HG02759 (cell line): ENCODE data around the gene GRIN2A.

ENCODE experiments used
- ATAC-seq: cut with Tn5 transposase; IDR thresholded peaks from one replicate; pipeline ENCODE4 v1.9.1; 2021; ENCODE audit warnings: mild to moderate bottlenecking, moderate library complexity; ENCODE audit not compliant: unreplicated experiment

GRIN2A gene

DNA sequence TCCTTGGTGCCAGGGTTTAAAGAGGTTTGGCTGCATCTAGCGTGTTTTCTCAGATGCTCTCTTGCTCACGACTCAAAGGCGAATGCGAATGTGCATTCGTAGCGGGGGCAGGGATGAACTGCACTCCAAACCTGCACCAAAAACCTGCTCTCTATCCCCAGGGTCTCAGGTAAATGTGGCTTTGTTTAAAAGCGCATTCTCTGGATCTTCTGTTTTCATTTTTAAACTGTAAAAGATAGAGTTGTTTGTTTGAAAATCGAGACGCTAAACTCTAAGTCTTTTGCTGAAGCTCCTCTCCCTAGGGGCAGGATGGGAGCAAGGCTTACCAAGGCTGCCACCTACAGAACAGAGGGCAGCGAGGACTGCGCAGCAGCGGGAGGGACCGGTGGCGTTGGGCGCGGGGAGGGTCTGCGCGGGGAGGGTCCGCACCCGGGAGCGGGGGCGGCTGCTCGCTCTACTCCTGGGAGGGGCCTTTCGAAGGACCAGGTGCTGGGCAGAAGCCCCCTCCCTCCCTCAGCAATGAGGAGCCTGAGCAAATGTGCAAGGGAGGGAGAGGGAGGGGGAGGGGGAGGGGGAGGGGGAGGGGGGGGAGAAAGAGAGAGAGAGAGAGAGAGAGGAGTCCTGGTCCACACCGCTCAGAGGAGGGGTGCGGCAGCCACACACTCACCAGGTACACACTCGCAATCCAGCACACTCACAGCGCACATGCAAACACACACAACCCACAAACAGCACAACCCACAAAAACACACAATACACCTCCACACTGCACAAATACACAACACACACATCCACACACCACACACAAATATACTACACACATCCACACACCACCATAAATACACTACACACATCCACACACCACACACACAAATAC, 142.8 kb downstream of the GRIN2A start:
- ATAC-seq: no peak

DNA sequence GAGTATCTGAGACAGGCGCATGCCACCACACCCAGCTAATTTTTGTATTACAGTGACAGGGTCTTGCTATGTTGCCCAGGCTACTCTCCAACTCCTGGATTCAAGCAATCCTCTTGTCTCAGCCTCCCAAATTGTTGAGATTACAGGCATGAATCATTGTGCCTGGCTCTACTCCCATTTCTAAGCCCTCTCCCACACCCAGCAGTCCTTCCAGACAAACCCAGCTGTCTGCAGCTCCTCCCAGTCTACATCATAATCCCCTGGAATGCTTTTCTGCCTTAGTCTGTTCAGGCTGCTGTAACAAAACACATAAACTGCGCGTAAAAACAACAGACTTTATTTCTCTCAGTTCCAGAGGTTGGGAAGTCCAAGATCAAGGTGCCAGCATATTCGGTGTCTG, 144.5 kb downstream of the GRIN2A start:
- no peak for ATAC-seq

DNA sequence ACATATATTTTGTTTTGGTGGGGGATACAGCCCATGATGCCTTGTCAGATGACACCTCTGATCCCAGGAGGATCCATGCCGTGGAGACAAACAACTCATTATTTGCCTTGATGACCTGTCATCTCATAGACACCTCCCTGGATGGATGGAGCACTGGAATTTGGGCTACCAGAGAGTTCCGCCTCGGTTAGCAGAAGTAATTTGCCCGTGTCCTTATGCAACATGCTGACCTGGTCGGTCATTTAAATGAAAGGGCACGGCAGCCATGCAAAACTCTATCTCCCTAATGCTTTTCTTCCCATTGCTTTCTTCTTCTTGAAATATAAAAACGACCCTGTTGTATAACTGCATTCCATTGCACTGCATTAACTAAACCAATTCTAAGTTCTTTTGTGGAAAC, 145.3 kb downstream of the GRIN2A start:
- ATAC-seq: no peak

DNA sequence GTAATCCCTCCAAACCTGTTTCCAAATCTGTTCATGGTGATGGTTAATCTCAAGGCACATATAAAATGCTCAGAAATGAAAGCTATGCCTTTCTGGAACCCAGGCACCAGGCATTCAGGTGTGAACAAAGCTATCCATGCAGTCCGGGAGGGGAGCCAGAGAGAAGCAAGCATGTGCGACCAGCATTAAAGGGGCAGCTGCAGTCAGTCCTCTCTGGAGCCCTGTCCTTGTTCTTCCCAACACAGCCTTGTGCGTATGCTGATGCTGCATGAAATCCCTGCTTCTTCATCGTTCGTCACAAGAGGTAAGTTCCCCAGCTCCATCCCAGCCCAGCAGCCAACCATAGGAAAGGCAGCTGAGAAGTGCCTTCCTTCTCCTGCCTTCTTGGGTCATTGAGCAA, 148.7 kb downstream of the GRIN2A start:
- no peak for ATAC-seq

DNA sequence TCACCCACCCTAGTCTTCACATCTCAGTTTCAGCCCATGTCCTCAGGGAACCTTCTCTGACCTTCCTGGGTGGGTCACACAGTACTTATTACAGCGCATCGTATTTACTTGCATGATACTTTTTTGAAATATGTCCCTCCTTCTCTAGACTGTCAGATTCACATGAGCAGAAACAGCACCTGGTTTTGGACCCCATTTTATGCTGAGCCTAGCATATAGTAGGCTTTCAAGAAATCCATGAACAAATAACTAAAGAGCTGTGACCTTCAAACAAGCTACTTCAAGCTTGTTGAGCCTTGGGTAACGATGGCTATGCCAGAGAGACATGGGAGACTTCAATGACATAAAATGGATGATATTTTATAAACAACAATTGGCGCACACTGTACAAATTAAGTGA, 150.3 kb downstream of the GRIN2A start:
- no peak for ATAC-seq

DNA sequence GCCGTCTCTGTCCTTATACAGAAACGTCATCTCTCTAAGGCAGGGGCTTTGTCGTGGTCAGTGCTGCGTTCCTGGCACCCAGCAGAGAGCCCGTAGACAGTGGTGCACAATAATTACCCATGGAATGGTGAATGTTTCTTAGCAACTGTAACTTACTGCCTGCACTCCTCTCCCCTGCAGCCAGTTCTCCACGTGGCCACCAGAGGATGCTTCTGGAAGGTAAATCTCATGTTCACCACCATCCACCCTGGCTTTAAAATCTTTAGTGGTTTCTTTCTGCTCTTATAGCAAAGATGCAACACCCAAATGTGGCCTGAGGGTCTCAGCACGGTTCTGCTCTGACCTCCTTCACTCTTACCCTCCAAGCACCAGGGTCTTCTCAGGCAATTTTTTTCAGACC, 150.8 kb downstream of the GRIN2A start:
- no peak for ATAC-seq

DNA sequence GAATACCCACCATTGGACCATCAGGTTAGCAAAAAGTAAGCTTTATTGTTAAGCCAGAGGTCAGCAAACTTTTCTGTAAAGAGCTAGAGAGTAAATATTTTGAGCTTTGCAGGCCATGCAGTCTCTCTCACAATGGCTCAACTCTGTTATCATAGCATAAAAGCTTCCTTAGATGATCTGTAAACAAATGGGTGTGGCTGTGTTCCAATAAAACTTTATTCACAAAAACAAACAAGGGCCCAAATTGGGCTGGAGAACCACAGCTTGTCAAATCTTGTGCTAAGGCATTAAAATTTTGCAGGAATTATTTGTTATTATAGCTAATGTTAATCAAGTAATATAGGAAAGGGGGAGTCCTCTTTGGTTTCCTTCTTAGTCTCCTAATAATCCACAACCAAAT, 153.6 kb downstream of the GRIN2A start:
- ATAC-seq: no peak

DNA sequence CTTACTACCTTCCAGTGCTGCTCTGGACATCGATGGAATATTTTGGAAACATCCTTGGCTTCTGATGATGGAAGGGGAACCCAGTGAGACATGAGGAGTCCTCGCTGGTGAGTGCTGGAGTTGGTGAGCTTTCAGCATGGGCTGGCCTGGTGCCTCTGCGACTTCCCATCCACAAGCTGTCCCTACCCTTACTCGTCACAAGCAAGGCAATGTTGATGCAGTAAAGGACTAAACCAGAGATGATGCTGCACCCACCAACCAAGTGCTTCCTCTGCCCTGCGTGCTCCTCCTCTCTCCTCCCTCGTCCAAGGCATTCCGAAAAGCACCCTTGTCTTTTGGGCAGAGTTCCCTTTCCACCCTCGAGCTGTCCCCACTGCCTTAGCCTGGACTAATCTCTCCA, 154.7 kb downstream of the GRIN2A start:
- no peak for ATAC-seq

DNA sequence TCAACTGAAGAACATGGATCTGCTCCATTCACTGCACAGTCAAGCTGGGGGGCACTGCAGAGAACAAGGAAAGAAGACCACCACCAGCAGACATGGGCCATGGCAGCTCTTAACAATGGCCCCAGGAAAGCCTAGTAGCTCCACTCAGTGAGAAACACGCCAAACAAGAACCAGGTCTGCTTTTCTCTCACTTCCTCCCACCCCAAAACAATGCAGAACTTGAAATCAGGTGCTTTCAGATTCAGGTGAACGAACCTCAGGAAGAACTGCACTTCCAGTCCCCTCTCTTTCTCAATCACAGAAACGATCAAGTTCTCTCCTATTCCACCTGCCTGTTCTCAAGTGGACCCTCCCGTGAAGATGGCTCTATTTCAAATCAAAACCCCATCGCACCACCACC, 155.6 kb downstream of the GRIN2A start:
- no peak for ATAC-seq

DNA sequence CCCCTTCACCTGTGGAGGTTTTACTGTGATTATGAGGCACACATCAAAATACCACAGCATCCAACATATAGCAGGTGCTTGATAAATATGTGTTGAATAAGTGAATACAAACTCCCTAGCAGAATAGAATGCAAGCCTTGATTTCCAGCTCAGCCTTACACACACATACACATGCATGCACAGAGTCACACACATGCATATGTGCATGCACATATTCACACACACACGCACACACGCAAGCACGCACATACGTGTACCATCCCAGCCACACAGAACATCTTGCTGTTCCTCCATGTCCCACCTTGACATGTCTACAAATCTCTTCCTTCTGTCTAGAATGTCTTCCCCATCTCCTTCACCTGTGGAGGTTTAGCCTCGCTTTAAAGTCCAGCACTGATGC, 160.1 kb downstream of the GRIN2A start:
- ATAC-seq: no peak

DNA sequence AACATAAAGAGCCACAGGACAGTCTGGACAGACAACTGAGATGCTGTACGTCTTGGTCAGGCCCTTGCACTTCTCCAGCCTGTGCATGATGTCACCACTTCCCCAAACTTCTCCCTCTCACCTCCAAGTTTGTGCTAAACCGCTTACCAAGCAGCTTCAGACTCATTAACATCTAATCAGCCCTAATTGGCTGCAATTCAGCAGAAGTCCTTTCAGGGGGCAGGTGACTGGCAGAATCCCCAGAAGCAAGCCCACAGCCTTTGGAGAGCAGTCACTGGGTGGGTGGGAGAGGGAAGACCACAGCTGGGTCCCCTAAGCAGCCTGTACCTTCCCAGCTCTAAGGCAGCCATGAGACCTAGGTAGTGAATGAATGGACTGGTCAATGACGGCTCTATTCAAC, 161.4 kb downstream of the GRIN2A start:
- ATAC-seq: no peak

DNA sequence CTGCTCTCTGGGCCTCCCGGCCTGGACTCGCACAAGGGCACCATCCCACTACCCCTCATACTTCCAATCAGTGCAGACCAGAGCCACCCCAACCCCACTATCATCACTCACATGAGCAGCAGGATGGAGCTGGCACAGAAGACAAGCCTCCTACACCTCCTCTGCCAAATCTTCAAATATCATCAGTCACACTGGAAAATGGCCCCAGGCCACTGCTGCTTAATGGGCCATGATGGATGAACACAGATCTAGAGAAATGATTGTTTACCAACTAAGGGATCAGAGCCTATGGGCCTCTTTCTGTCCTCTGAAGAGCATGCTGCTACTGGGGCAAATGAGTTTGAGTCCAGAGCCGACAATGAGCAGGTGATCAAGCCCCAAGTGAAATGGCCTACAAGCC, 165.5 kb downstream of the GRIN2A start:
- no peak for ATAC-seq

DNA sequence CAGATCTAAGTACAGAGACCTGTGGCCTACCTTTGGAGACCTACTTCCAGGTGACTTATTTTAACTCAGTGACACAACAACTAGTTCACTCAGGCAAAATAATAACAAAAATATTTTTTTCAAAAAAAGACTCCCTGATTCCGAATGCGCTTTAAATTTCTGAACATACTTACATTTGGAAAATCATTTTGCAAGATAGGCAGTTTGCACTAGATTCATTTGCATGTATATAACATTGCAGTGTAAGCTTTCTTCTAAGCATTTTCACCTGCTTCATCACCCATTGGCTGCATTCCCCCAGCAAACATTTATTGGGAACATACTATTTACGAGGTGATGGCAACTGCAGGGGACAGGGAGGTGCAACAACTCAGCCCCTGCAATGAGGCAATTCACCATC, 166.8 kb downstream of the GRIN2A start:
- no peak for ATAC-seq

DNA sequence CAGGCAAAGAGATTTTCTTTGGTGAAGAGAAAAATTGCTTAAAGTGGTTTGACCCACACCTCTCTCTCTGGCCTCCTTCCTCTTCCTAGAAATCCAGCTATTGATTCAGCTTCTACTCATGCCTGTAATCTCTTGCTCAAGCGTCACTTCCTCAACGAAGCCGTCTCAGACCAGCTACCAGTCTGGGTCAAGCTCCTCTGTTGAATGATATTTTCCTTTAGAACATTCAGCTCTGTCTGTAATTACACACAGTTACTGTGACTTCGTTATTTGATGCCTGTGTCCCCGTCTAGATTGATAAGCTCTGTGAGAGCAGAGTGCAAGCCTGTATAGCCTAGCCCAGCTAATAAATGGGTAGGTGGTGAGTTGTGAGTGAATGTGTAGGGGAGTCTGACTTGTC, 168.5 kb downstream of the GRIN2A start:
- ATAC-seq: no peak

DNA sequence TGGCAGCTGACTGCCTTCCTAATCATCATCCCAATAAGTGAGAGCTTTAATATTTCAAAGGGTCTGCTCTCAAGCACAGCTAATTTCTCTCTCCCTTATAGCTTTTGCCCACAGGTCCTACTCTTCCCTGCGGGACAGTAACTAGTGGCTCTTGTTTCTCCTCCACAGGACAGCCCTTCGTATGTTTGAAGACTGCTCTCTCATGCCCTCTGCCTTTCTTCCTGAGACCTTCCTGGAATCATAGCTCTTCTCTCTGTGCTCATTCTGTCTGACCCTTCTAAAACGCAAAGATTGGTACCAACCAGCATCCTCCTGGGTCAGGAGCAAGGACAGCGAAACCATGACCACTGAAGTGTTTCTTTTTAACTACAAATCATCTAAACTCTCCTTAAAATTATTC, 168.9 kb downstream of the GRIN2A start:
- ATAC-seq: no peak

DNA sequence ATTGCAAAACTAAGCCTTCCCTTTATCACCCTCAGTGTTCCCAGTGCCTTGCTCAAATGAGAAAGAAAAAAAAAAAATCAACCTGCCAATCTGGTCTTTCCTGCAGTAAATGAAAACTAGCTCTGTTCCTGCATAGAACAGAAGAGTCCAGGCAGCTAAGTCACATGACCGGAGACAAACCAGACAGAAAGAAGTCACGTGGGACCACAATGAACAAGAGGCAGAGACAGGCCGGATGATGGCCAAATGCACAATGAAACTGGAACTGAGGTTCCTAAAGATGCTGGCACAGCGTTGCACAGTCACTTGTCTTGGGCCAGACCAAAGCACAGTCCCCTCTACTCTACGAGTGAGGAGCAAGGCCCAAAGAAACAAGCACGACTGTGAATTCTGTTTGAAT, 172.5 kb downstream of the GRIN2A start:
- no peak for ATAC-seq

DNA sequence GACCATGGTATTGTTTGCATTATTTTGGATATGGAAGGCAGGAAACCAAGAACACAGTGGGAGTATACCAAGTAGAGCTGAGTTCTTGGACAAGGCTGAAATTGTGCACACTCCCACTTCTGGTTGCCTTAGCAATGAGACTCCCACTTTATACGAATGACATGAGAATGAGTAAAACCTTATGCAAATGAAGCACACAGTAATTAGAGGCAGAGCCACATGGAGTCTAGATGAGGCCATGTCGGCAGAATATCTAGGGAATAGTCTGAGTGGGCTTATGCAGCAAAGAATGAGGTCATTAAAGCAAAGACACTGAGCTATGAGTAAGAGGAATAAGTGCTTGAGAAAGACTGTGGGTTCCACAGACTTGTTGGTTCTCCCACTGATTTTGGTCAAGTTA, 178.7 kb downstream of the GRIN2A start:
- no peak for ATAC-seq

DNA sequence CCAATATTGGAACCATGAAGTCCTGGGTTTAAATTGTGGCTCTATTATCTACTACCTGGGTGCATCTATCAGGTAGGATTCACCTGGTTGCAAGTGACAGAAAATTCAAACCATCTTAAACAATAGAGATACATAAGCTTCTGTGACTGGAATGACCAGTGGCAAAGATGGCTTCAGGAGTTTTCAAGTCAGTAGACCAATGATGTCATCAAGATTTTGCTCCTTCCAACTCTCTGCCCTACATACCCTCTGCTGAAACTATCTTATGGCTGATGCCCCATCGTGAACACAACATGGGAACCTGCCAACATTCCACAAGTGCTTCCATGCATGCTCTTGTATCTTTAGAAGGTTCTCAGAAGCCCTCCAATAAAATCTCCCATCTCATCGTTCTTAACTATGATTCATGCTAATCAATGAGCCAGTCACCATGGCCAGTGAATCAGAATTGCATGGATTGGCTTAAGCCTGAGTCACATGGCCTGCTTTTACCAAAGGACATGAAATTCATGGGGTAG, 180.9 kb downstream of the GRIN2A start:
- ATAC-seq: no peak

DNA sequence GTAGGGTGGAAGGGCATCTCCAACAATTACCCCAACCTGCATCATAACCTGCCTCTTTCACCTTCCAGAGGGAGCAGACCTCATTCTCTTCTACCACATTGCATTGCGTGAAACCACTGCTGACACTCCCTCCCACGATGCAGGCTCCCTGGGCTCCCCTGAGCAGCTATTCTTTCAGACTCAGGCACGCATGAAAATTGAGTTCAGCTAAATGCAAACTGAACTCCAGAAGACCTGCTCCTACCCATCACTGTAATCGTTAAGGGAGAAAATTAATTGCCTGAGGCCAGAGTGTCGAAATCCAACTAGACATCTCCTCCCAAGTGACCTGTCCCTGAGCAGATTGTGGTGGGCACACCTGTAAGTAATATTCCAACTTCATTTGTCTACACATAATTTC, 186.0 kb downstream of the GRIN2A start:
- ATAC-seq: no peak

DNA sequence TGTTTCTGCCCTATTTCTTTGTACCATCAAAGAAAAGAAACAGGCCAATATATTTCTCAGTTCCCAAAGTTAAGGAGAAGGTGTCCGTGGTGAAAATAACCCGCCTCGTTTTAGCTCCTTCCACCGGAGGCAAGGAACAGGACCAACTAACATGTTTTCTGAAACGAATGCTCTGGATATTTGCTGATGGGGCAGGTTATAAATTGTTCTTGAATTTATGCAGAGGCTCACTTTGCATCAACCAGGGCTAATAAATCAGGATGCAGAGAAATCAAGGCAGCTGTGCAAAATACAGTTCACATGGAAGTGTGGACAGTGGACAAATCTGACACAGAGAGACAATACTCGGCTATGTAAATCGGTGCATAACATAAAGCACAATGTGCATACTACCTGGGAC, 189.8 kb downstream of the GRIN2A start:
- ATAC-seq: no peak

DNA sequence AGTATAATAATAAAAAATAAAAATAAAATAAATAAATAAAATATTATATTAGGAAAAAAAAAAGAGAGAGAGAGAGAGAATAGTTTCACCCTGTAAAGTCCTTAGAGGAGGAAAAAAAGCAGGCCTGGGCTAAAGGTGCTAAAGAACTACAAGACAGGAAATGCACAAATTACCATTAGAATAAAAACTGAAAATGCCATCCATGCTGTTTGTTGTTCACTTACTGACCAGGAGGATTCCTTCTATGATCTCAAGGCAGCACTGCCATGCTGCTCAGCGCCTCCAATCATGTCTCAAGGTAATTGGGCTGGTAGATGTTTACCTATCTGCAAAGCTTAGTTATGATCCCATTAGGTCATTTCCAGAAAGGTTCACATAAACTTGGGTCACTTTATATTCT, 201.2 kb downstream of the GRIN2A start:
- no peak for ATAC-seq

DNA sequence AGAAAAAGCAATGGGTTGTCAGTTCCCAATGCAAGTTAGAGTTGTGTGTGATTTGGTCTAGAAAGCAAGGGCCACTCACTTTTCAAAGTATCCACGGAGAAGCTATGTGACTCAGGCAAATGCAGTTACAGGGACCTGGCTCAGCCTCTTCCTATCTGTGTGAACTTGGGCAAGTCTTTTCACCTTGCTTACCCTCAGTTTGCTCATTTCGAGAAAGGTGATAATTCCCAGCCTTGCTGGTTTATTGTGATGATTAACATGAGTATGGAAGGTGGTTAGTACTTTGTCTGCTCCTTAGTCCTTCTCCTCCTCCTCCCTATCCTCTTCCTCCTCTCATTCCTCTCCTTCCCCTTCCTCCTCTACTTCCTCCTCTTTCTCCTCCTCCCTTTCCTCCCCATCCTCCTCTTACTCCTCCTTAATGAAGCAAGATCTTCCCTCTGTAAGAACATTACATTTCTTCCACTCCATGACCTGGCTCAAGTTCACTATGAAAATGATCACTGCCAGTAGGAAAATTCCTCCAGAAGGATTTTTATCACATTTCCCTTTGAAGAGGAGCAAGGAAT, 204.0 kb downstream of the GRIN2A start:
- no peak for ATAC-seq
